ENCODE results near the gene RAB33A. TPM values are rescaled to one million over a fixed set of nuclear protein-coding genes. Genes with fewer than 3 reads are reported as not detected.
A peak's percentile ranks its signal among the peaks of the same experiment; 100 is the strongest.

RAB33A gene
- total RNA-seq, 4 donors from 2014 or later: 0.93 to 1.2 TPM; not detected in 2

- Histone ChIP-seq H3K4me1 (peaks cover 0 to 35% (median 4%) of the 10 kb centered on the region in 3 donors), H3K36me3 (no peaks in the 10 kb centered on the region), H3K27ac (peak overlapping the region in 3 of 4 donors; percentile 23 to 60 (median 39)), H3K9me3 (no peaks in the 10 kb centered on the region), H3K4me3 (no peak overlapping the region), H3K27me3 (no peaks in the 10 kb centered on the region)
- TF ChIP-seq POLR2A (IDR thresholded peaks at IDR 0.05) (no peak), EP300 (IDR thresholded peaks at IDR 0.05) (no peak), POLR2AphosphoS5 (IDR thresholded peaks at IDR 0.05) (no peak)
- WGBS, 2 donors (ENCODE audit: low coverage in 1 of 2): 13 to 50% methylated on average over 4 to 6 of the region's 7 CpGs
- ATAC-seq: peak; percentile 58
These were observed 1.6 kb downstream of the RAB33A start for GRCh38 chrX:130173190-130173895.

DNA sequence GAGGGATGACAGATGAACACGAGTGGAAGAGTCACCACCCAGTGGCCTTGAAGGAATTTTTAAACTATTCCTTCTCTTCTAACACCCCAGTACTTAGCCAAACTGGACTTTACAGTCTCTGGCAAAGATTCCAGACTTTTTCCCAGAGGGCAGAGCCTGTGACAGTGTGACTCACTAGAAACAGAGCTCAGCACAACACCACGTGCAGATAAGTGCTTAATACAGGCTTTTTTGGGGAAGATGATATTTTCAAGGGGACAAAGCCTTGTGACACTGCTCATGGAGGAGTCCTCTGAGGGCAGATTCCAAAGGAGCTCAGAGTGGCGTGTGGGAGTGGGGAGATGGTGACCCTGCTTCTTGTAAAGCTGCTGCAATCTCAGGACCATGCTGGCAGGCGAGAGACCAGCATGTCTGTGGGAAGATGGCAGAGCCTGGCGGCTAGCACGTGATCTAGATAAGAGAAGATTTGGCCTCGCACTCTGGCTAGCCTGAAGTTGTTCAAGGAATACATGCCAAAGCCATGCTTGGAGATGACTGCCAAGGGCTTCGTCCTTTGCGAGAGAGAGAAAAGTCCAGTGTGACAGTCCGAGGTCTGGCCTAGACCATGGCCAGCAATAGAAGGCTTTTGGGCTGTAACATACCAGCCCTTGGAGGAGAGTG is 2.4 kb downstream of the RAB33A start:
- WGBS, 2 donors (ENCODE audit: low coverage in 1 of 2): 60% methylated on average over 8 of the region's 10 CpGs; no CpG with 5 or more reads in 1 of the 2 donors
- ATAC-seq: peak; percentile 82
- Histone ChIP-seq H3K4me1 (peaks cover 0 to 35% (median 4%) of the 10 kb centered on the region in 3 donors), H3K36me3 (no peaks in the 10 kb centered on the region), H3K27ac (peak overlapping the region in 3 of 4 donors; percentile 23 to 60 (median 39)), H3K9me3 (no peaks in the 10 kb centered on the region), H3K27me3 (no peaks in the 10 kb centered on the region), H3K4me3 (no peak overlapping the region)
- no peak for TF ChIP-seq POLR2A (IDR thresholded peaks at IDR 0.05)
- no peak for TF ChIP-seq CTCF (IDR thresholded peaks at IDR 0.05)
- TF ChIP-seq POLR2AphosphoS5 (IDR thresholded peaks at IDR 0.05): no peak
- no peak for TF ChIP-seq EP300 (IDR thresholded peaks at IDR 0.05)

DNA sequence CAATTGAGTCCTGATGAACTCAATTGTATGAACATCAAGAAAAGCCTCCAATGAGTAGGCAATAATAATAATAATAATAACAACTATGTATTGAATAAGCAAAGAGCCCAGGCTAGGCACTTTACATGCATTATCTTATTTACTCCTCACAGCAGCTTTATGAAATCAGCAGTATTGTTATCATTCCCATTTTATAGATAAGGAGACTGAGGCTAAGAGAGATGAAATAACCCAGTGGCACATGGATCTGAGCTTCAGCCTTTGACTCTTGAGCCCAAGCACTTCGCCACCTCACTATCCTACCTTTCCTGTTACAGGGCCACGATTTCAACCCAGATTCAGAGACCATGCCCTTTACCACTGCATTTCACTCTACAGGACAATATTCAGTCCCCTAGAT is 3.2 kb downstream of the RAB33A start:
- no peaks in the 10 kb centered on the region for H3K27me3 ChIP-seq
- H3K27ac ChIP-seq: no peak overlapping the region
- no peak for ATAC-seq
- no peak overlapping the region for H3K4me3 ChIP-seq
- no peaks in the 10 kb centered on the region for H3K36me3 ChIP-seq
- H3K4me1 ChIP-seq: peaks cover 0 to 35% (median 4%) of the 10 kb centered on the region in 3 donors
- TF ChIP-seq POLR2AphosphoS5 (IDR thresholded peaks at IDR 0.05): no peak
- no peak for TF ChIP-seq POLR2A (IDR thresholded peaks at IDR 0.05)
- TF ChIP-seq EP300 (IDR thresholded peaks at IDR 0.05): no peak
- no peak for TF ChIP-seq CTCF (IDR thresholded peaks at IDR 0.05)
- H3K9me3 ChIP-seq: no peaks in the 10 kb centered on the region
- WGBS, 2 donors (ENCODE audit: low coverage in 1 of 2): 92% methylated on average over 2 of the region's 2 CpGs; no CpG with 5 or more reads in 1 of the 2 donors

DNA sequence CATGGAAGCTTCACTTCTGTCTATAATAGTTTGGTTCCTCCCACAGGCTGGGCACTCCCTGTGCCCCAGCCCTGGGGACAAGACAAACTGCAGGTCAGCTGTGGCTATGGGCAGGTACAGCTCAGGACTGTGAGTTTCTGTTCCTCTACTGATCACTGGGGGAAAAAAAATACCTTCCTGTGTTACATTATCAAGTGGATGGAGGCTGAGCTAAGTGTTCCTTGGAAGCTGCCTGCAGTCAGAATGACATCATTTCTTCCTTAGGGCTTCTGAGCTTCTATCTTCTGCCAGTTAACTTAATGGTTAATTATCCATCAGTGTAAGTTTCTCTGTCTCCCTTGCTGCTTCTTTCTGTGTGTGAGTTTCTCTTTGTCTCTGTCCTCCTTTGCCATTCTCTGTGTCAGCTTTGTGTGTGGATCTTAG is 4.6 kb downstream of the RAB33A start:
- TF ChIP-seq POLR2AphosphoS5 (IDR thresholded peaks at IDR 0.05) (no peak), POLR2A (IDR thresholded peaks at IDR 0.05) (no peak), EP300 (IDR thresholded peaks at IDR 0.05) (no peak), CTCF (IDR thresholded peaks at IDR 0.05) (no peak)
- H3K27ac ChIP-seq: no peak overlapping the region
- H3K4me1 ChIP-seq: peaks cover 0 to 27% (median 4%) of the 10 kb centered on the region in 3 donors
- no peak overlapping the region for H3K4me3 ChIP-seq
- H3K36me3 ChIP-seq: no peaks in the 10 kb centered on the region
- ATAC-seq: no peak
- H3K9me3 ChIP-seq: no peaks in the 10 kb centered on the region
- no peaks in the 10 kb centered on the region for H3K27me3 ChIP-seq

GRCh38 chrX:130176942-130177341 is 5.2 kb downstream of the RAB33A start:
- 40% methylated on average over 1 of the region's 4 CpGs; no CpG with 5 or more reads in 1 of the 2 donors for WGBS, 2 donors (ENCODE audit: low coverage in 1 of 2)
- H3K4me1 ChIP-seq: peaks cover 0 to 21% (median 4%) of the 10 kb centered on the region in 3 donors
- TF ChIP-seq POLR2AphosphoS5 (IDR thresholded peaks at IDR 0.05) (no peak), EP300 (IDR thresholded peaks at IDR 0.05) (no peak), CTCF (IDR thresholded peaks at IDR 0.05) (no peak), POLR2A (IDR thresholded peaks at IDR 0.05) (no peak)
- ATAC-seq: no peak
- no peak overlapping the region for H3K27ac ChIP-seq
- H3K9me3 ChIP-seq: no peaks in the 10 kb centered on the region
- H3K27me3 ChIP-seq: no peaks in the 10 kb centered on the region
- H3K4me3 ChIP-seq: no peak overlapping the region
- no peaks in the 10 kb centered on the region for H3K36me3 ChIP-seq
